ENCODE data around the gene TMEM163. TPM values are rescaled to one million over a fixed set of nuclear protein-coding genes. Genes with fewer than 3 reads are reported as not detected.

The TMEM163 gene
- total RNA-seq, 1 donor from 2014 or later, result 0.18 TPM

DNA sequence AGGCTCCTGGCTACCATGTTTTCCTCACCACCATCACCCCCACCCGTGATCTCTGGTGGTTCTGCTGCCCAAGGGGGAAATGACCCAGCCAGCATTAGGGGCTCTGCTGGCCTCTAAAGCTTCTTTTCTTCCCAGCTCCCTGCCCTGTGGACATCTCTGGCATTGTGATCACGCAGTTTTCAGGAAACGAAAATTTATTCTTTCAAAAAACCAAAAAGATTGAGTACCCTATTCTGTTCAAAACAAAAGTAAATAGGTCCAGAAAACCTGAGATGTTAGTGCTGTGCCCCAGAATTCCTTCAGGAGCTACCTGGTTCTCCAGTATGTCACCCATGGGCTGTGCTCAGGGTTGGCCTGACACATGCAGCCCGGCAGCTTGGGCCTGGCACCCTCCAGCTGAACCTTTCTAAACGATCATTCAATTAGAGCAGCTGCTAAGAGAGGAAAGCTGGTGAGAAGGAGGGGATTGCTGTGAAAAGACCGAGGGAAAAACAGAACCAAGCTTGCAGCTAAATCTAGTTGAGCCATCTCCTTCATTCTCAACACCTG is 307.4 kb downstream of the TMEM163 start:
- H3K79me2 ChIP-seq (ENCODE audit: insufficient read depth, low read length), result no peaks in the 10 kb centered on the region
- H3K9me3 Mint-ChIP-seq (ENCODE audit: unreplicated experiment), result peaks cover 2% of the 10 kb centered on the region
- no peaks in the 10 kb centered on the region for H3K27me3 ChIP-seq (ENCODE audit: insufficient read depth, low read length)
- no peak for FAIRE-seq
- peaks cover 31% of the 10 kb centered on the region for H3K4me1 ChIP-seq (ENCODE audit: insufficient read depth, low read length)
- H3K4me2 ChIP-seq (ENCODE audit: low read length), result peak overlapping the region; percentile 45
- no peaks in the 10 kb centered on the region for H4K20me1 ChIP-seq (ENCODE audit: insufficient read depth, low read length)
- H3K9me3 ChIP-seq (ENCODE audit: insufficient read depth, low read depth, low read length), result no peaks in the 10 kb centered on the region
- H3K4me1 Mint-ChIP-seq (ENCODE audit: low read depth, unreplicated experiment), result peaks cover 43% of the 10 kb centered on the region
- H3K4me3 ChIP-seq (ENCODE audit: insufficient read depth, low read depth, low read length), result no peak overlapping the region
- H3K27ac ChIP-seq (ENCODE audit: low read depth, low read length), result no peak overlapping the region
- H3K36me3 ChIP-seq (ENCODE audit: insufficient read depth, low read length), result no peaks in the 10 kb centered on the region
- no peak overlapping the region for H3K4me3 Mint-ChIP-seq (ENCODE audit: unreplicated experiment)
- TF ChIP-seq, protein P1, sequence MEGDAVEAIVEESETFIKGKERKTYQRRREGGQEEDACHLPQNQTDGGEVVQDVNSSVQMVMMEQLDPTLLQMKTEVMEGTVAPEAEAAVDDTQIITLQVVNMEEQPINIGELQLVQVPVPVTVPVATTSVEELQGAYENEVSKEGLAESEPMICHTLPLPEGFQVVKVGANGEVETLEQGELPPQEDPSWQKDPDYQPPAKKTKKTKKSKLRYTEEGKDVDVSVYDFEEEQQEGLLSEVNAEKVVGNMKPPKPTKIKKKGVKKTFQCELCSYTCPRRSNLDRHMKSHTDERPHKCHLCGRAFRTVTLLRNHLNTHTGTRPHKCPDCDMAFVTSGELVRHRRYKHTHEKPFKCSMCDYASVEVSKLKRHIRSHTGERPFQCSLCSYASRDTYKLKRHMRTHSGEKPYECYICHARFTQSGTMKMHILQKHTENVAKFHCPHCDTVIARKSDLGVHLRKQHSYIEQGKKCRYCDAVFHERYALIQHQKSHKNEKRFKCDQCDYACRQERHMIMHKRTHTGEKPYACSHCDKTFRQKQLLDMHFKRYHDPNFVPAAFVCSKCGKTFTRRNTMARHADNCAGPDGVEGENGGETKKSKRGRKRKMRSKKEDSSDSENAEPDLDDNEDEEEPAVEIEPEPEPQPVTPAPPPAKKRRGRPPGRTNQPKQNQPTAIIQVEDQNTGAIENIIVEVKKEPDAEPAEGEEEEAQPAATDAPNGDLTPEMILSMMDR (IDR thresholded peaks at IDR 0.05; ENCODE audit: insufficient read depth, low read depth, low read length), result no peak
- no peak for TF ChIP-seq EZH2 (IDR thresholded peaks at IDR 0.05; ENCODE audit: insufficient read depth, low read length)
- H2AFZ ChIP-seq (ENCODE audit: low read depth, low read length), result no peak overlapping the region
- no peak overlapping the region for H3K9ac ChIP-seq (ENCODE audit: low read length)
- no peaks in the 10 kb centered on the region for H3K27me3 Mint-ChIP-seq (ENCODE audit: low read depth, unreplicated experiment)
- no peak for DNase-seq (ENCODE audit: low read depth)
- H3K27ac Mint-ChIP-seq (ENCODE audit: unreplicated experiment), result peak overlapping the region; percentile 79
- H3K36me3 Mint-ChIP-seq (ENCODE audit: low read depth, unreplicated experiment), result peaks cover 4% of the 10 kb centered on the region

DNA sequence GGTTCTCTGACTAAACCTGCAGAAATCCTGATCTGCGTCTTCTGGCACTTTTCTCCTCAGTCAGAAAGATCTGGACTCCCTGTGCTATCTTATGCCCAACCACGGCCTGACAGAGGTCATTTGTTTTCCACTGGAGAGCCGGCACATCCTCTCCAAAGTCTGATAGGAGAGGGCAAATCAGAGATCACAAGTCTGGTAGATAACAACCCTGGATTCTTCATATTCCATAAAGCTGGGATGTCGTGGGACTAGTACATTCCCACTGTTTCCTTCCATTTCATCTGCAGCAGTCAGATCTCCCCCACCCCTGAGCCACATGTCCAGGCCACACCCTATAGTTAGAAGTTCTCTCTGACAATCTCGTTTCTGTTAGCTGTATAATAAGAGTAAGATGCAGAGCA is 308.0 kb downstream of the TMEM163 start:
- no peaks in the 10 kb centered on the region for H3K27me3 ChIP-seq (ENCODE audit: insufficient read depth, low read length)
- no peak overlapping the region for H3K27ac ChIP-seq (ENCODE audit: low read depth, low read length)
- peaks cover 48% of the 10 kb centered on the region for H3K4me1 Mint-ChIP-seq (ENCODE audit: low read depth, unreplicated experiment)
- DNase-seq (ENCODE audit: low read depth), result peak; percentile 78
- H3K27ac Mint-ChIP-seq (ENCODE audit: unreplicated experiment), result peak overlapping the region; percentile 79
- H3K27me3 Mint-ChIP-seq (ENCODE audit: low read depth, unreplicated experiment), result no peaks in the 10 kb centered on the region
- no peak for FAIRE-seq
- peak overlapping the region; percentile 9 for H3K4me2 ChIP-seq (ENCODE audit: low read length)
- H3K9me3 ChIP-seq (ENCODE audit: insufficient read depth, low read depth, low read length), result no peaks in the 10 kb centered on the region
- TF ChIP-seq EZH2 (IDR thresholded peaks at IDR 0.05; ENCODE audit: insufficient read depth, low read length), result no peak
- TF ChIP-seq, protein P1 (IDR thresholded peaks at IDR 0.05; ENCODE audit: insufficient read depth, low read depth, low read length), result no peak
- H4K20me1 ChIP-seq (ENCODE audit: insufficient read depth, low read length), result peaks cover 3% of the 10 kb centered on the region
- peaks cover 2% of the 10 kb centered on the region for H3K9me3 Mint-ChIP-seq (ENCODE audit: unreplicated experiment)
- no peak overlapping the region for H3K4me3 Mint-ChIP-seq (ENCODE audit: unreplicated experiment)
- no peaks in the 10 kb centered on the region for H3K36me3 ChIP-seq (ENCODE audit: insufficient read depth, low read length)
- no peak overlapping the region for H3K4me3 ChIP-seq (ENCODE audit: insufficient read depth, low read depth, low read length)
- peaks cover 4% of the 10 kb centered on the region for H3K36me3 Mint-ChIP-seq (ENCODE audit: low read depth, unreplicated experiment)
- no peaks in the 10 kb centered on the region for H3K79me2 ChIP-seq (ENCODE audit: insufficient read depth, low read length)
- H3K9ac ChIP-seq (ENCODE audit: low read length), result no peak overlapping the region
- H2AFZ ChIP-seq (ENCODE audit: low read depth, low read length), result no peak overlapping the region
- H3K4me1 ChIP-seq (ENCODE audit: insufficient read depth, low read length), result peaks cover 36% of the 10 kb centered on the region

DNA sequence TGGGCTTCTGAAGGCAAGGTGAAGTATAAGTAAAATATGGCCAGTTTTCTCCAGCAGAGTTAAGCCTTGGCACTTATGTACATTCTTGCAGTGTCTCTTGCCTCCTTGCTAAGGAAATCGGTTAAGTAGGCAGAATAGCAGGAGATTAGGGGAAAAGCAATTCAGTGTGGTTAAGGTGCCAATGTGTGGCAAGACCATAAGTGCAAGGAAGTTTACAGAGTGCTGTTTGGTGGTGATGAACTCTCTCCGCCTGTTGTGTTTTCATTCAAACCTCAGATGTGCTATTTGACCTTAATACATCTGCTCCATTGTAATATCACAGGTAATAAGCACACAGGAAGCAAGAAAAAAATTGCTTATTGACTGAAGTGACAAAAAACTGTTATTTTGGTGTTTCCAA is 308.8 kb downstream of the TMEM163 start:
- H2AFZ ChIP-seq (ENCODE audit: low read depth, low read length), result no peak overlapping the region
- Mint-ChIP-seq H3K27ac (ENCODE audit: unreplicated experiment) (no peak overlapping the region), H3K36me3 (ENCODE audit: low read depth, unreplicated experiment) (peaks cover 4% of the 10 kb centered on the region), H3K4me3 (ENCODE audit: unreplicated experiment) (no peak overlapping the region), H3K4me1 (ENCODE audit: low read depth, unreplicated experiment) (peaks cover 52% of the 10 kb centered on the region), H3K27me3 (ENCODE audit: low read depth, unreplicated experiment) (no peaks in the 10 kb centered on the region), H3K9me3 (ENCODE audit: unreplicated experiment) (peaks cover 2% of the 10 kb centered on the region)
- no peak overlapping the region for H3K9ac ChIP-seq (ENCODE audit: low read length)
- no peak overlapping the region for H3K4me3 ChIP-seq (ENCODE audit: insufficient read depth, low read depth, low read length)
- no peaks in the 10 kb centered on the region for H3K27me3 ChIP-seq (ENCODE audit: insufficient read depth, low read length)
- no peak for FAIRE-seq
- H4K20me1 ChIP-seq (ENCODE audit: insufficient read depth, low read length), result peaks cover 3% of the 10 kb centered on the region
- H3K4me2 ChIP-seq (ENCODE audit: low read length), result no peak overlapping the region
- TF ChIP-seq, protein P1 (IDR thresholded peaks at IDR 0.05; ENCODE audit: insufficient read depth, low read depth, low read length), result no peak
- TF ChIP-seq EZH2 (IDR thresholded peaks at IDR 0.05; ENCODE audit: insufficient read depth, low read length), result no peak
- no peaks in the 10 kb centered on the region for H3K36me3 ChIP-seq (ENCODE audit: insufficient read depth, low read length)
- peaks cover 44% of the 10 kb centered on the region for H3K4me1 ChIP-seq (ENCODE audit: insufficient read depth, low read length)
- H3K9me3 ChIP-seq (ENCODE audit: insufficient read depth, low read depth, low read length), result no peaks in the 10 kb centered on the region
- no peaks in the 10 kb centered on the region for H3K79me2 ChIP-seq (ENCODE audit: insufficient read depth, low read length)
- no peak overlapping the region for H3K27ac ChIP-seq (ENCODE audit: low read depth, low read length)
- no peak for DNase-seq (ENCODE audit: low read depth)

All from astrocyte (in vitro differentiated cells and primary cell).